Measurements from ENCODE around the gene SLC1A5.

GRCh38 chr19:46745521-46746280 is 42.7 kb downstream of the SLC1A5 start, which contains the start of gene FKRP:
- TF ChIP-seq, protein P1, sequence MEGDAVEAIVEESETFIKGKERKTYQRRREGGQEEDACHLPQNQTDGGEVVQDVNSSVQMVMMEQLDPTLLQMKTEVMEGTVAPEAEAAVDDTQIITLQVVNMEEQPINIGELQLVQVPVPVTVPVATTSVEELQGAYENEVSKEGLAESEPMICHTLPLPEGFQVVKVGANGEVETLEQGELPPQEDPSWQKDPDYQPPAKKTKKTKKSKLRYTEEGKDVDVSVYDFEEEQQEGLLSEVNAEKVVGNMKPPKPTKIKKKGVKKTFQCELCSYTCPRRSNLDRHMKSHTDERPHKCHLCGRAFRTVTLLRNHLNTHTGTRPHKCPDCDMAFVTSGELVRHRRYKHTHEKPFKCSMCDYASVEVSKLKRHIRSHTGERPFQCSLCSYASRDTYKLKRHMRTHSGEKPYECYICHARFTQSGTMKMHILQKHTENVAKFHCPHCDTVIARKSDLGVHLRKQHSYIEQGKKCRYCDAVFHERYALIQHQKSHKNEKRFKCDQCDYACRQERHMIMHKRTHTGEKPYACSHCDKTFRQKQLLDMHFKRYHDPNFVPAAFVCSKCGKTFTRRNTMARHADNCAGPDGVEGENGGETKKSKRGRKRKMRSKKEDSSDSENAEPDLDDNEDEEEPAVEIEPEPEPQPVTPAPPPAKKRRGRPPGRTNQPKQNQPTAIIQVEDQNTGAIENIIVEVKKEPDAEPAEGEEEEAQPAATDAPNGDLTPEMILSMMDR (IDR thresholded peaks at IDR 0.05) = no peak
- TF ChIP-seq POLR2A (IDR thresholded peaks at IDR 0.05) = no peak

All from testis (tissue), 2 donors.